Endothelial cell (in vitro differentiated cells): ENCODE data around the gene TMEM207. TPM values are rescaled to one million over a fixed set of nuclear protein-coding genes. Genes with fewer than 3 reads are reported as not detected.

Source experiments
- DNase-seq: peaks from one replicate; pipeline ENCODE4 v3.0.0; 2021; ENCODE audit warnings: low spot score
- H3K27ac Mint-ChIP-seq: one replicate; pipeline ENCODE4 v1.8.0; 2021; ENCODE audit warnings: mixed read lengths, inconsistent platforms; ENCODE audit not compliant: unreplicated experiment
- H3K27me3 Mint-ChIP-seq: one replicate; pipeline ENCODE4 v1.8.0; 2021; ENCODE audit warnings: mild to moderate bottlenecking, moderate library complexity, mixed read lengths, inconsistent platforms; ENCODE audit not compliant: unreplicated experiment
- H3K36me3 Mint-ChIP-seq: one replicate; pipeline ENCODE4 v1.8.0; 2021; ENCODE audit warnings: mild to moderate bottlenecking, low read depth, mixed read lengths, inconsistent platforms; ENCODE audit not compliant: unreplicated experiment
- H3K4me1 Mint-ChIP-seq: one replicate; pipeline ENCODE4 v1.8.0; 2021; ENCODE audit warnings: mild to moderate bottlenecking, mixed read lengths, inconsistent platforms; ENCODE audit not compliant: unreplicated experiment
- H3K4me3 Mint-ChIP-seq: one replicate; pipeline ENCODE4 v1.8.0; 2021; ENCODE audit warnings: mild to moderate bottlenecking, mixed read lengths, inconsistent platforms; ENCODE audit not compliant: unreplicated experiment
- H3K9me3 Mint-ChIP-seq: one replicate; pipeline ENCODE4 v1.8.0; 2021; ENCODE audit warnings: mixed read lengths, inconsistent platforms; ENCODE audit not compliant: unreplicated experiment
- CTCF ChIP-seq: fragments of 200-600 bp; sonication (generic); IDR thresholded peaks from one replicate; pipeline ENCODE4 v1.5.0; 2021; ENCODE audit warnings: antibody characterized with exemption; ENCODE audit not compliant: unreplicated experiment
- long read RNA-seq: library from polyadenylated mRNA; unstranded; transcript quantifications from one replicate; pipeline ENCODE4 v2.0.0, GENCODE V29; 2020; ENCODE audit not compliant: unreplicated experiment
- total RNA-seq: library from RNA; stranded (reverse); fragmentation: NEBNext Ultra II Directional; extraction: Animal tissue kit (Norgen Biotek cat#: 25700); gene quantifications from one replicate; pipeline ENCODE4 v1.2.1, GENCODE V29; 2021; ENCODE audit not compliant: unreplicated experiment

Gene TMEM207
- not detected for total RNA-seq
- long read RNA-seq, result 0 reads

- H3K9me3 Mint-ChIP-seq, result no peaks in the 10 kb centered on the region
- peaks cover 2% of the 10 kb centered on the region for H3K27me3 Mint-ChIP-seq
- H3K4me1 Mint-ChIP-seq, result peaks cover 28% of the 10 kb centered on the region
- DNase-seq, result no peak
- H3K36me3 Mint-ChIP-seq, result no peaks in the 10 kb centered on the region
- no peak within 1 kb of the TSS for H3K4me3 Mint-ChIP-seq
- H3K27ac Mint-ChIP-seq, result no peak within 1 kb of the TSS
- no peak for TF ChIP-seq CTCF
Measured at GRCh38 chr3:190449801-190450200, at the start of gene TMEM207. TSS of gene TMEM207 (minus strand) at chr3:190449901. CDS start at chr3:190449809, 92 bp downstream.

GRCh38 chr3:190499122-190499521 lies 49.4 kb upstream of the TMEM207 start:
- H3K4me3 Mint-ChIP-seq, result no peak overlapping the region
- no peak for DNase-seq
- peaks cover 1% of the 10 kb centered on the region for H3K27me3 Mint-ChIP-seq
- H3K27ac Mint-ChIP-seq, result no peak overlapping the region
- H3K4me1 Mint-ChIP-seq, result no peaks in the 10 kb centered on the region
- no peaks in the 10 kb centered on the region for H3K9me3 Mint-ChIP-seq
- H3K36me3 Mint-ChIP-seq, result no peaks in the 10 kb centered on the region
- no peak for TF ChIP-seq CTCF

- no peak for DNase-seq
- H3K9me3 Mint-ChIP-seq, result no peaks in the 10 kb centered on the region
- no peak for TF ChIP-seq CTCF
- H3K27ac Mint-ChIP-seq, result no peak overlapping the region
- no peak overlapping the region for H3K4me3 Mint-ChIP-seq
- H3K36me3 Mint-ChIP-seq, result no peaks in the 10 kb centered on the region
- no peaks in the 10 kb centered on the region for H3K4me1 Mint-ChIP-seq
- peaks cover 1% of the 10 kb centered on the region for H3K27me3 Mint-ChIP-seq
Measured at GRCh38 chr3:190498293-190498692, 48.6 kb upstream of the TMEM207 start.

- Mint-ChIP-seq H3K36me3 (no peaks in the 10 kb centered on the region), H3K27ac (no peak overlapping the region), H3K9me3 (no peaks in the 10 kb centered on the region), H3K4me3 (no peak overlapping the region), H3K27me3 (peaks cover 1% of the 10 kb centered on the region), H3K4me1 (no peaks in the 10 kb centered on the region)
- TF ChIP-seq CTCF, result no peak
- DNase-seq, result no peak
Measured at GRCh38 chr3:190497811-190498210, 48.1 kb upstream of the TMEM207 start.

- no peak overlapping the region for H3K4me3 Mint-ChIP-seq
- H3K27ac Mint-ChIP-seq, result no peak overlapping the region
- no peak for DNase-seq
- no peaks in the 10 kb centered on the region for H3K4me1 Mint-ChIP-seq
- no peaks in the 10 kb centered on the region for H3K36me3 Mint-ChIP-seq
- H3K27me3 Mint-ChIP-seq, result peaks cover 1% of the 10 kb centered on the region
- no peaks in the 10 kb centered on the region for H3K9me3 Mint-ChIP-seq
- no peak for TF ChIP-seq CTCF
Measured at GRCh38 chr3:190496859-190497258, 47.2 kb upstream of the TMEM207 start.
